Measurements from ENCODE around the gene MCC.

MCC gene

GRCh38 chr5:113000466-113000865 is 487.8 kb downstream of the MCC start:
- FAIRE-seq = no peak

- FAIRE-seq = no peak
Measured at GRCh38 chr5:112998296-112998695, 490.0 kb downstream of the MCC start.

GRCh38 chr5:112996830-112997374 is 491.4 kb downstream of the MCC start:
- no peak for FAIRE-seq

- FAIRE-seq = peak; percentile 90
Measured at GRCh38 chr5:112995764-112996618, 492.3 kb downstream of the MCC start.

GRCh38 chr5:112986224-112986623 is 502.0 kb downstream of the MCC start:
- FAIRE-seq = no peak

- FAIRE-seq = no peak
Measured at GRCh38 chr5:112983363-112983762, 504.9 kb downstream of the MCC start.

DNA sequence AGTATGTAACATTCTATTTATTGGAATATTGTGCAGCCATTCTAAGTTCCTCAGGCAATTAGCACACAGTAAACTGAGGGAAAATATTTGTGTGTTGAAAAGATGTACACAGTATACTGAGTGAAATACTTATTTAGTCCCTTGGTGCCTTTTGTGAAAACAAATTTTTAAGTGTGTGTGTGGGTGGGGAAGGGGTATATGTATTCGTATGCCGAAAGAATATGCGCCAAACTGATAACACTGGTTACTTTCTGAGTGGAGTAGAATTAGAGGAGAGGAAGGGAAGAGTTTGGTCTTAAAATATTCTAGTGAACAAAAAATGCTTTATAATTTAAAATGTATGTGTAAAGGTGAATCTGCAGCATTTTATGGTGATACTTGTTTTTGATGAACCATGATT is 508.5 kb downstream of the MCC start:
- no peak for FAIRE-seq

GRCh38 chr5:112978836-112979235 is 509.4 kb downstream of the MCC start:
- FAIRE-seq = no peak

GRCh38 chr5:112977440-112977861 is 510.8 kb downstream of the MCC start:
- FAIRE-seq = no peak

- peak; percentile 99 for FAIRE-seq
Measured at GRCh38 chr5:112976432-112977309, 511.6 kb downstream of the MCC start, which contains the start of gene DCP2. Gene DCP2 (plus strand): TSS chr5:112976798. CDS start chr5:112976934, 136 bp downstream.

- no peak for FAIRE-seq
Measured at GRCh38 chr5:112975721-112976431, 512.4 kb downstream of the MCC start.

DNA sequence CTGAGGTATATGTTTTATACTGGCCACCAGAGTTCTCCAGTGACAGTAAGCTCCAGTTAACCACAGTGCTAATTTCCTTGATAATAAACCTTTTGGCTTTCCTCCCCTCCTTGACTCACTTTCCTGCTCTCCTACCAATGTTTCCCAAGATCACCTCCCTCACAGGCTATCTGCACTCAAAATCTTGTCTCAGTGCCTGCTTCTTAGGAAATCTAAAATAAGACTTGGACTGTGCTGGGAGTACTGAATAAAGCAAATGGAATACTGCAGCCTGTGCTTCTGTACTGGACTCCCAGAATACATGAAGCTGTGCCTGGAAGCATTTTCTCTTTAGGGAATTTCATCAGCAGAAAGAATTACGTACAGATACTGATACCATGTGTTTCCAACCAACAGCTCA is 513.4 kb downstream of the MCC start:
- no peak for FAIRE-seq

DNA sequence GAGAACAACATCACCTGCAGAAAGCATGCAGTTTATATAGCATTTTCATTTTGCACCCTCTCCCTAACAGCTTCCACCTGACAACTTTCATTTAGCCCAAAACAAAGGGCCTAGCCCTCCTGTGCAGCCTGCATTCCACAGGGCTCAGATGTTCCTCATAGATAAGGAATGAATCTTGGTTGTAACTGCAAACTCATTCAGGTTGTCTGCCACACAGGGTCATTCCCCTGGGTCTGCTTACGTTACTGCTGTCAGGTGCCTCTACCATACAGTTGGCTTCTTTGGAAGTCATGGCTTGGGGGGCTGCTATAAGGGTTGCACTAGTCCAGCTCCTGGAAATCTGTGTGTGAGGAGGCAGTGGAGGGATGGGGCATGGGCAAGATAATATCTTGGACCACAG is 514.3 kb downstream of the MCC start:
- no peak for FAIRE-seq

- no peak for FAIRE-seq
Measured at GRCh38 chr5:112973036-112973435, 515.2 kb downstream of the MCC start.

Measured in A204.1 (cell line).